Right lobe of liver (tissue), 4 donors: ENCODE measurements around the gene SRPRA.

Source experiments
- POLR2A ChIP-seq: fragments of 450-650 bp; IDR thresholded peaks from one replicate; pipeline ENCODE4 v1.6.1; 2017; ENCODE audit warnings: antibody characterized with exemption, mild to moderate bottlenecking
- TF ChIP-seq, protein P1 (sequence below), 4 donors: fragments of 200-600 bp in 3 of 4; fragments of 450-650 bp in 1 of 4; IDR thresholded peaks; one replicate each; pipeline versions ENCODE4 v1.5.1 to v1.8.0; 2016 to 2022; ENCODE audit warnings: antibody characterized with exemption in 4 of 4, mild to moderate bottlenecking in 2 of 4
- donor health status: DM: no; HTN: no; CAD: no.
- donor health status: DM: no; HTN: no; CAD: no.
- donor health status: DM: no; HTN: yes; CAD: no.

DNA sequence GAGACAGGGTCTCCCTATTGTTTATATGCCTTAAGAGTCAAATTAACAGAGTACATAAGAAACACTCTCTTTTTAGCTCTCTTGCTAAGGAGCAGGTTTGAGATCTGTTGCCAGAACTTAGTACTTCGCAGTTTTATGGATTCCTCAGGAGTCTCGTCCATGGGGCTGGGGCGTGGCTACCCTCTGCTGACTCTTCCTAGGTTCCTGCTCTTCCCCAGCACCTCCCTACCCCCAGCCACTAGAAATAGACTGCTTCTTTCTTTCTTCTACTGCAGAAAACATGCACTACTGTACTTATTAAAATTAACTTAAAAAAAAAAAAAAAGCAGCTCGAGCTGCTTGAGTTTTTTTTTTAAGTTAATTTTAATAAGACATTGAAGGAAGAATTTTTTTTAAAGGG is 49.1 kb downstream of the SRPRA start:
- TF ChIP-seq, protein P1, sequence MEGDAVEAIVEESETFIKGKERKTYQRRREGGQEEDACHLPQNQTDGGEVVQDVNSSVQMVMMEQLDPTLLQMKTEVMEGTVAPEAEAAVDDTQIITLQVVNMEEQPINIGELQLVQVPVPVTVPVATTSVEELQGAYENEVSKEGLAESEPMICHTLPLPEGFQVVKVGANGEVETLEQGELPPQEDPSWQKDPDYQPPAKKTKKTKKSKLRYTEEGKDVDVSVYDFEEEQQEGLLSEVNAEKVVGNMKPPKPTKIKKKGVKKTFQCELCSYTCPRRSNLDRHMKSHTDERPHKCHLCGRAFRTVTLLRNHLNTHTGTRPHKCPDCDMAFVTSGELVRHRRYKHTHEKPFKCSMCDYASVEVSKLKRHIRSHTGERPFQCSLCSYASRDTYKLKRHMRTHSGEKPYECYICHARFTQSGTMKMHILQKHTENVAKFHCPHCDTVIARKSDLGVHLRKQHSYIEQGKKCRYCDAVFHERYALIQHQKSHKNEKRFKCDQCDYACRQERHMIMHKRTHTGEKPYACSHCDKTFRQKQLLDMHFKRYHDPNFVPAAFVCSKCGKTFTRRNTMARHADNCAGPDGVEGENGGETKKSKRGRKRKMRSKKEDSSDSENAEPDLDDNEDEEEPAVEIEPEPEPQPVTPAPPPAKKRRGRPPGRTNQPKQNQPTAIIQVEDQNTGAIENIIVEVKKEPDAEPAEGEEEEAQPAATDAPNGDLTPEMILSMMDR (IDR thresholded peaks at IDR 0.05): no peak
- TF ChIP-seq POLR2A: no peak
